ENCODE results near the gene UGT2B7. TPM values are rescaled to one million over a fixed set of nuclear protein-coding genes. Genes with fewer than 3 reads are reported as not detected.
"Not testable (repeated sequence)": the region's sequence is repeated elsewhere in the genome, so short reads cannot be mapped to it uniquely, and the experiment has no call there.

UGT2B7 gene
- total RNA-seq, 1 experiment from 2014 or later = not detected

GRCh38 chr4:69098470-69098869 is 2.2 kb downstream of the UGT2B7 start:
- Histone ChIP-seq H3K4me1 (ENCODE audit: control insufficient read depth, insufficient read depth, low read length) (no peaks in the 10 kb centered on the region), H3K9me3 (ENCODE audit: control insufficient read depth, insufficient read depth, low read depth, low read length) (no peaks in the 10 kb centered on the region), H3K27ac (ENCODE audit: low read length) (no peak overlapping the region), H3K4me3 (ENCODE audit: low read depth in 2 of 2, low read length in 2 of 2) (no peak overlapping the region), H3K36me3 (ENCODE audit: control insufficient read depth, insufficient read depth, low read length) (no peaks in the 10 kb centered on the region), H3K27me3 (ENCODE audit: control insufficient read depth, insufficient read depth, low read length) (no peaks in the 10 kb centered on the region)
- ChIA-PET POLR2A (no interaction called here), CTCF (no interaction called here)
- ATAC-seq = no peak
- TF ChIP-seq SIN3A (IDR thresholded peaks at IDR 0.05; ENCODE audit: borderline replicate concordance, insufficient read depth, low read depth, low read length) = no peak
- TF ChIP-seq REST (IDR thresholded peaks at IDR 0.05; ENCODE audit: insufficient read depth in 1 of 2, low read depth in 2 of 2, low read length in 1 of 2) = no peak
- no peak for TF ChIP-seq POLR2AphosphoS5 (IDR thresholded peaks at IDR 0.05; ENCODE audit: low read depth, low read length)
- no peak for TF ChIP-seq TCF7L2 (IDR thresholded peaks at IDR 0.05; ENCODE audit: low read depth, low read length)
- no peak for TF ChIP-seq CTCF (IDR thresholded peaks at IDR 0.05)
- no peak for DNase-seq (ENCODE audit: low read depth, low spot score)
- BruUV-seq (replicated peaks) = no TSS peak
- in situ Hi-C loops (cut with HindIII; ENCODE audit: low pct_unique_long_range_greater_than_20kb, low sequenced_read_pairs) = no loop called here
- intact Hi-C loops (cut with micrococcal nuclease; ENCODE audit: unreplicated experiment) = no loop called here

DNA sequence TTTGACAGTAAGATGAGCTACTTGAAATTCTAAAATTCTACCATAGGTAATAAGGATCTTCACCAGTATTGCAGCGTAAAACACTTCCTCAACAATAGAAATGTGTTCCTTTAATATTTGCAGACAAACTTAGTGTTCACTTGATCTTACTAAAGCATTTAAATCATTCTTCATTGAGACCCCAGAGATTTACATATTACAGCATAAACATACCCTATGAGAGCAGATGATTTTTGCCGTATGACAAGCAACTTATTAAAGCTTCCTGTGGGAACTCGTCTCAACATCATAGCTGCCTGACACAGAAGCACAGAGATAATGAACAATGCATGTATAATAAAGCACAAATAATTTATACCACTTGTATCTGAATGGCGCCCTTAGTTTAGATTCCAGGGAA is 3.6 kb downstream of the UGT2B7 start:
- in situ Hi-C loops (cut with HindIII; ENCODE audit: low pct_unique_long_range_greater_than_20kb, low sequenced_read_pairs) (no loop called here), intact Hi-C loops (cut with micrococcal nuclease; ENCODE audit: unreplicated experiment) (no loop called here)
- BruUV-seq (replicated peaks) = no TSS peak
- ChIA-PET CTCF (no interaction called here), POLR2A (no interaction called here)
- Histone ChIP-seq H3K4me3 (ENCODE audit: low read depth in 2 of 2, low read length in 2 of 2) (no peak overlapping the region), H3K36me3 (ENCODE audit: control insufficient read depth, insufficient read depth, low read length) (no peaks in the 10 kb centered on the region), H3K9me3 (ENCODE audit: control insufficient read depth, insufficient read depth, low read depth, low read length) (no peaks in the 10 kb centered on the region), H3K27ac (ENCODE audit: low read length) (no peak overlapping the region), H3K27me3 (ENCODE audit: control insufficient read depth, insufficient read depth, low read length) (no peaks in the 10 kb centered on the region), H3K4me1 (ENCODE audit: control insufficient read depth, insufficient read depth, low read length) (no peaks in the 10 kb centered on the region)
- TF ChIP-seq TCF7L2 (IDR thresholded peaks at IDR 0.05; ENCODE audit: low read depth, low read length) = no peak
- TF ChIP-seq CTCF (IDR thresholded peaks at IDR 0.05) = no peak
- ATAC-seq = no peak
- DNase-seq (ENCODE audit: low read depth, low spot score) = no peak

GRCh38 chr4:69102668-69103067 is 6.4 kb downstream of the UGT2B7 start:
- CTCF ChIA-PET; ATAC-seq; intact Hi-C loops (cut with micrococcal nuclease; ENCODE audit: unreplicated experiment); H3K4me3 ChIP-seq (ENCODE audit: low read depth in 2 of 2, low read length in 2 of 2); BruUV-seq (replicated peaks); POLR2A ChIA-PET; in situ Hi-C loops (cut with HindIII; ENCODE audit: low pct_unique_long_range_greater_than_20kb, low sequenced_read_pairs); DNase-seq (ENCODE audit: low read depth, low spot score); H3K27me3 ChIP-seq (ENCODE audit: control insufficient read depth, insufficient read depth, low read length); H3K4me1 ChIP-seq (ENCODE audit: control insufficient read depth, insufficient read depth, low read length); H3K9me3 ChIP-seq (ENCODE audit: control insufficient read depth, insufficient read depth, low read depth, low read length); H3K27ac ChIP-seq (ENCODE audit: low read length); H3K36me3 ChIP-seq (ENCODE audit: control insufficient read depth, insufficient read depth, low read length): not testable (repeated sequence)
